Ramos (cell line): ENCODE results near the gene C3orf52.
"Not testable (repeated sequence)": the region's sequence is repeated elsewhere in the genome, so short reads cannot be mapped to it uniquely, and the experiment has no call there.

Source experiments
- in situ Hi-C: fragments of 300-500 bp; cut with MboI; formaldehyde crosslinking; loops from one replicate; pipeline ENCODE4 v1.14.3; 2022; ENCODE audit warnings: low sequenced_read_pairs; ENCODE audit not compliant: unreplicated experiment

C3orf52 gene, protein sequence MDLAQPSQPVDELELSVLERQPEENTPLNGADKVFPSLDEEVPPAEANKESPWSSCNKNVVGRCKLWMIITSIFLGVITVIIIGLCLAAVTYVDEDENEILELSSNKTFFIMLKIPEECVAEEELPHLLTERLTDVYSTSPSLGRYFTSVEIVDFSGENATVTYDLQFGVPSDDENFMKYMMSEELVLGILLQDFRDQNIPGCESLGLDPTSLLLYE

DNA sequence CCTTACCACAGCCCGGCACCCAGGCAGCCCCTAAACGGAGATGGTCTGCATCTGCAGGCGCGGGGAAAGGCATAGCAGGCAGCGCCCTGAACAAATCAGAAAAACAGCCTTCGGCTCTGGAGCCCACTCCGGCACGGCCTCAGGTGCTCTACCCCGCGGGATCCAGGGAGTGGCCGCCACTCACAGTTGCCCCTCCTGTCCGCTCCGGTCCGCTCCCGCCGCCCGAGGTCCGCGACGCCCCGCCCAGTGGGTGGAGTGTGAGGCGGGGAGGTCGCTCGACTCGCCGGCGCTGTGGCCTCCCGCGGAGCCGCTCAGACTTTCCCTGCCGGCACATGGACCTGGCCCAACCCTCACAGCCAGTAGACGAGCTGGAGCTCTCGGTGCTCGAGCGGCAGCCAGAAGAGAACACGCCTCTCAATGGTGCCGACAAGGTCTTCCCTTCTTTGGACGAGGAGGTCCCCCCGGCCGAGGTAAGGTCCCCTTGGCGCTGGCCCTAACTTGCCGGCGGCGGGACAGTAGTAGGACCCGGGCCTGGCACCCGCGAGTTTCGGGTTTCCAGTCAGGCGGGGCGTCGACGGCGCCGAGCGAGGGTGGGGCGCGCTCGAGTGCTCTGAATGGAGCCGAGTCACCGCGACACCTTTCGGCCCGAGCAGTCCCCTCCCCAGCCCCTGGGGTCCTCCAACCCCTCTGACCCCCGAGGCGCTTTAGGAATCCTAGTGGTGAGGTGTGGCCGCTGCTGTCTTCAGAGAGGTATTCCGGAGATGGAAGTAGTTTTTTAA, at the start of gene C3orf52:
Gene C3orf52 (plus strand): TSS at position 314 of the 779 bp plus-strand sequence. CDS start 19 bp downstream, at position 333.
- in situ Hi-C loops = no loop called here

GRCh38 chr3:112037194-112037593, 49.0 kb upstream of the C3orf52 start:
- in situ Hi-C loops = not testable (repeated sequence)

GRCh38 chr3:112038863-112039262, 47.3 kb upstream of the C3orf52 start:
- in situ Hi-C loops = no loop called here

- in situ Hi-C loops = no loop called here
Measured at GRCh38 chr3:112041321-112041720, 44.9 kb upstream of the C3orf52 start.

GRCh38 chr3:112042842-112043280, 43.3 kb upstream of the C3orf52 start:
- in situ Hi-C loops = no loop called here

GRCh38 chr3:112043621-112044201, 42.5 kb upstream of the C3orf52 start:
- in situ Hi-C loops = no loop called here

GRCh38 chr3:112046599-112046998, 39.6 kb upstream of the C3orf52 start:
- in situ Hi-C loops = no loop called here

DNA sequence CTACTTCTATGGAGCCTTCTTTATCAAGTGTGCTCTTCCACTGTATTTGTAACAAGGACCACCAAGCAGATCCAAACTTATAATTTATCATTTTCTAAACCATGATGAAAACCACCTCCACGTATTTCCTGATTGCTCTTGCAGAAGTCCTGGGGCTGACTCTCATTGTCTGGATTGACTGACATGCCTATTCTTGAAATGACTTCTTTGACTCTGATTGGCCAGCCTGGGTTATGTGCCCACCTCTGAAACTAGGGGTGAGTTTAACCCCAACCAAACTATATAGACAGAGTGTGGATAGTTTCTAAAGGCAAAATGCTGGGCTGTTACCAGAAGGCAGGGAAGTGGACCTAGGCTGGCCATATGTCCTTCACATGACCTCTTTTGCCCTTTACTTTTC, 38.9 kb upstream of the C3orf52 start:
- in situ Hi-C loops = no loop called here

DNA sequence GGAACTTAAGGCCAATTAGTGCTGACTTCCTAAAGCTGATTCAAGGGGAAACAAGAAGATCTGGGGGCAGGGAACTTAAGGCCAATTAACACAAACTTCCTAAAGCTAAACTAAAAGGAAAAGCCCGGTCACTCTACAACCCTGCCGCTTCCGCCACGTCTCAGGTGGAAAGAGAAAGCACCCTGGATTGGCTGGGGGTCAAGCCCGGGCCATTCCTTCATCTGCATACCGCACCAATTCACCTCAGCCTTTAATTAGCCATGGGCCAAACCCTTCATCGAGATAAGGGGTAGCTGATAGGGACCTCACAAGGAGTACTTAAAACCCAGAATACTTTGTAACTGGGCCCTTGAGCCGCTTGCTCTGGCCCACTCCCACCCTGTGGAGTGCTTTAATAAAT, 37.3 kb upstream of the C3orf52 start:
- in situ Hi-C loops = no loop called here

GRCh38 chr3:112053229-112053628, 33.0 kb upstream of the C3orf52 start:
- in situ Hi-C loops = no loop called here

GRCh38 chr3:112056451-112056929, 29.7 kb upstream of the C3orf52 start:
- in situ Hi-C loops = no loop called here

DNA sequence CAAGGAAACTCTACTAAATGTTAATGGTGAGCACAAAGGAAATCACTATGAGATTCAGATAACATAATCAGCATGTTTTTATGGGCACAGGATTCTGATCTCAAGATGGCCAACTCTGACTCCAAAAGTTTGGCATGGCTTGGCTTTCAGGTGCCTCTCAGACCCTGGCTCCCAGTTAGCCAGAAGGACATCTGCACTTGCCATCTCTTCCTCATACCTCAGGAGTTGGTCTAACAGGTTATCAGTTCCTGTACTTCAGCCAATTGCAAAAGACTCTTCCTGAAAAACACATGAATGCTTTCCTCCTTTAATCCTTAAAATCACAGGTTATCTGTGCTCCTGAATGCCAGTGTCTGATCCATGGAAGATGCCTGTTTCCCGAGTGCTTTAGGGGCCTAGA, 26.7 kb upstream of the C3orf52 start:
- in situ Hi-C loops = no loop called here

DNA sequence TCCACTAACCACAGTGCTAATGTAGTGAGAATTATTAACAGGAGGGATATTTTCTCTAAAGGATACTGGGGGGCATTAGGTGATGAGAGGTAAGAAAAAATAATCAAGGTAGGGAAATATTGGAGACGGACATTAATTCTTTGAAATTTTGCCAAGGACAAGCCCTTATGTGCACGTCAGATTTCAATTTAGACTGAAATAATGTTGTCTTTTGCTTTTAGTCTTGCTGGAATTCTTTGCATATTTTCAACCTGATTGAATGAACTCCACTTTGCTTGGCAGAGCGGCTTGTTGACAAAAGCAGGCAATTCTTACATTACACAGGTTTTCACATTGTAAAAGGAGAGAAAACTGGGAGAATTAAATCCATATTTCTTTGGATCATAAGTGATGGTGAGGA, 25.0 kb upstream of the C3orf52 start:
- in situ Hi-C loops = no loop called here

GRCh38 chr3:112072387-112073060, 13.7 kb upstream of the C3orf52 start:
- in situ Hi-C loops = not testable (repeated sequence)

DNA sequence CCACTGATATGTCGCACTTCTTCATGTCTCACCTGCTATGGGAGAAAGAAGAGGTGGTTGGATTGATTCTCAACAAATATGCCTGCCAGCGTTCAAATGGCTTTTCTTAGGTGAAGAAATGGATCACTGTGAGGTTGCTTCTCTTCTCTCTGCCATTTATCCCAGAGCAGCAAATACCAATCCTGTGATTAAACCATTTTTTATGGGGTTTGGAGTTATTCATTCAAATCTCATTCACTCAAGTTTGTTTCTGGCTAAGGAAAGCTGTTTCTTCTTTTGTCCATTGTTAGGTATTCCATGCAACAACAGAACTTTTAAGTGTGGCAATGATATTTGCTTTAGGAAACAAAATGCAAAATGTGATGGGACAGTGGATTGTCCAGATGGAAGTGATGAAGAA, 12.2 kb upstream of the C3orf52 start:
- in situ Hi-C loops = no loop called here

GRCh38 chr3:112074616-112075497, 11.3 kb upstream of the C3orf52 start:
- in situ Hi-C loops = no loop called here

GRCh38 chr3:112078125-112079083, 7.8 kb upstream of the C3orf52 start:
- in situ Hi-C loops = no loop called here

- in situ Hi-C loops = no loop called here
Measured at GRCh38 chr3:112083239-112083638, 3.0 kb upstream of the C3orf52 start.
